ENCODE measurements around the gene NCOA4.
"Not testable (repeated sequence)": the region's sequence is repeated elsewhere in the genome, so short reads cannot be mapped to it uniquely, and the experiment has no call there.

Gene NCOA4

DNA sequence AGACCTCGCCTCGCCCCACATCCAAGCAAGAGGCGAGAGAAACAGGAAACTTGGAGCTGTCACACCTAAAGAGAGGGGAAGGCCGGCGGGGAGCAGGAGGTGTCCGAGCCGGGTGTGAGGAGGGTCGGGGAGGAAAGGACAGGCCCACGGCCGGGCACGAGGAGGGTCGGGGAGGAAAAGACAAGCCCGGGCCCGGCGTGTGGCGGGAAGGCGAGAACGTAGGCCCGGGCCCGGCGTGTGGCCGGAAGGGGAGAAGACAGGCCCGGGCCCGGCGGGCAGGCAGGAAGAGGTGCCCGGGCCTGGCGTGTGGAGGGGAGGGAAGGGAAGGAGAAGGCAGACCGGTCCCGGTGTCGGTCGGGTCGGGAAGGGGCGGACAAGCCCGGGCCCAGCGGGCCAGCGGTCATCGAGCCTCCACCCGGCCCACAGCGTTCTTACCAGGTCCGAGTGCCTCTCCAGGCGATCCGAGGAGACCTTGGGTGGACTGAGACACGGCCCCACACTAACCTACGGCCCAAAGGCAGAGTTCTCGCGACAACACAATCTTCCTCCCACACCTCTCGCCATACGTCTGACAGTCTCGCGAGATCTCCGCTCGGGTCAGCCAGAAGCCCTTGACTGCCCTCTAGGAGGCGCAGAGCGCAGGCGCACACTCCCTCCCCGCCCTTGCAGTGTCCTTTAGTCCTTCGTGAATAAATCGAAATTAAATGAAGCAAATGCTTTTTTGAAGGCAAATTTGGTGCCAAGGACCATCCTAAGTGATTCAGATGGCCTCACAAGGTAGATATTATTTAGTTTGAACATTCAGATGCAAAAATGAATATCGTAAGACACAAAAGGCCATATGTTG lies at the start of gene NCOA4:
Gene NCOA4, minus strand, starts transcription at position 533 of the 847 bp plus-strand sequence. CDS start 13,943 bp downstream, outside the sequence.
- DNase-seq = peak; percentile 90

DNA sequence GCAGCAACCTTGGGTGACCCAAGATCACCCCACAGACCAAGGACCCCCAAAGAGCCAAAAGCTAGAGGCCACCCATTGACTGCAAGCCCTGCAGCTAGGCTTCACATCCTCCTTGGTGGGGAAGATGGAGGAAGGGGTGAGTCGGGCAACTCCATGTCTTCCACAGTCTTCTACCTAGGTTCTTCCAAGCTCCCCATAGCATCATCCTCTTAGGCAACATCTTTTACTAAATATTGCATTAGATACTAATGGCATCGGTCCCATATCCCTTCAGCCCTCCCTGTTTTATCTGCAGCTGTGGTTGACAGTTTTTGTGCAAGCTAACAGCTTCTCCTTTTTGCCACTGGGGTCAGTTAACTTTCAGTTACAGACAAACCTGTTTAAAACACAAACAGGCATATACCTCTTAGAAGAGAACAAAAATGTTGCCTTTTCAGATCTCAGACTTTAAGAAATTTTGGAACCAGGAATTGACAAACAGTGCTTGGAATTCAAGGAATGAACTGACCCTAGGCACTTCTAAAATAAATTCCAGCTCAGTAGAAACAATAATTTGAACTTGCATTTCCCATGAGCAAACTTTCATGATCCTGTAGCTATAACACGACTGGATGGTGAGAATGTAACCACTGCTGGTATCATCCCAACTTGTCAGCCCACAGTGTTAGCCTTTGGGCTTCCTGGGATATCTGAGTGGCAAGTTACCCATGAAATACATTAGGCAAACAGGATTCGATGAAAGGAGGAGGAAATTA lies 49.6 kb upstream of the NCOA4 start:
- no peak for DNase-seq

DNA sequence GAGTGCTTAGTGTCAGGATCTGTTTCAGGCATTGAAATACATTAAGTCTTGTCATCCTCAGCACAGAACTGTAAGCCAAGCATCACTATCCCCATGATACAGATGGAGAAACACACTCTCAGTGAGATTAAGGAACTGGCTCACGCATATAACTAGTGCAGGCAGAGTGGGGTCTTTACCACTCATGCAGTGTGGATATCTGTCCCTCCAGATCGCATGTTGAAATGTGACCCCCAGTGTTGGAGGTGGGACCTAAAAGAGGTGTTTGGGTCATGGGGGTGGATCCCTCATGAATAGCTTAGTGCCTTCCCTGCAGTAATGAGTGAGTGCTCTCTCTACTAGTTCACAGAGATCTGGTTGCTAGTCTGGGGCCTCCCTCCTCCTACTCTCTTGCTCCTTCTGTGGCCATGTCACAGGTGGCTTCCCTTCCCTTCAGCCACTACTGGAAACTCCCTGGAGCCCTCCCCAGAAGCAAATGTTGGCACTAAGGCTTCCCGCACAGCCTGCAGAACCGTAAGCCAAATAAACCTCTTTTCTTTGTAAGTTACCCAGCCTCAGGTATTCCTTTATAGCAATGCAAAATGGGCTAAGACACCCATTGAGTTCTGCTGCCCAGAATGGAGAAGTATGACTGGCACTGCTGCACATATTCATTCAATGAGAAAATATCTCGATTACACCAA lies 47.4 kb upstream of the NCOA4 start:
- DNase-seq = no peak

DNA sequence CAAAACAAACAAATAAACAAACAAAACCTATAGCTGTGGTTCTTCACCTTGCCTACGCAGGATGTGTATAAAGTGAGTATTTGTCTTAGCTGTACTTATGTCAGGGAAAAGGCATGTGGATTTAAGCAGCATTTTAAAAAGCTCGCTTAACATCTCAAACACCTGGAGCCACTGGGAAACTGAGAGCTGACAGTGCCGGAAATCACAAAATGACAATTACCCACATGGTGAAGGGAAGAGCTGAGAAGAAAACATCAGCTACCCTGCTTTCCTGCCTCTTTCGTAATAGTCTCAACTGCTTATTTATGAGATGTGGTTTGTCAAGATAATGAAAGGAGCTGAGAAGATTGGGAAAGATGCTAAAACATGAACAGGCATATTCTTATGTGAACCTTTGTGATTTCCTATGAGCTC lies 46.7 kb upstream of the NCOA4 start:
- no peak for DNase-seq

DNA sequence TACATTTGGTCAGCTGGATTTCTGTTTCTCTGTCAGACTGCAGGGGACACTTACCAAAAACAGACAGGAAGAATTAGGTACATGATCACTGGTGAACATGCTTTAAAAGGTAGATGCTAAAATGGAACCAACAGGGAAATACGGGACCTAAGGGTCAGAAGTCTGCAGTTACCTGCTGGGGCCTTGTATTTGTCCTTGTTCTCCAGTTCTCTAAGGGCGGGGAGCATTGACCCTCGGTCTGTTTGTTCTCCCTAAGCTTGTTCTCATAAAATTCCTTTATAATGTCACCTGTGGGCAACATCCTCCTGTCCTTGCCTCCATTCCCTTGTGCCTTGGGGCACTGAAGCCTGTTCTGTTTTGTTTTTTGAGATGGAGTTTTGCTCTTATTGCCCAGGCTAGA lies 45.4 kb upstream of the NCOA4 start:
- DNase-seq = no peak

DNA sequence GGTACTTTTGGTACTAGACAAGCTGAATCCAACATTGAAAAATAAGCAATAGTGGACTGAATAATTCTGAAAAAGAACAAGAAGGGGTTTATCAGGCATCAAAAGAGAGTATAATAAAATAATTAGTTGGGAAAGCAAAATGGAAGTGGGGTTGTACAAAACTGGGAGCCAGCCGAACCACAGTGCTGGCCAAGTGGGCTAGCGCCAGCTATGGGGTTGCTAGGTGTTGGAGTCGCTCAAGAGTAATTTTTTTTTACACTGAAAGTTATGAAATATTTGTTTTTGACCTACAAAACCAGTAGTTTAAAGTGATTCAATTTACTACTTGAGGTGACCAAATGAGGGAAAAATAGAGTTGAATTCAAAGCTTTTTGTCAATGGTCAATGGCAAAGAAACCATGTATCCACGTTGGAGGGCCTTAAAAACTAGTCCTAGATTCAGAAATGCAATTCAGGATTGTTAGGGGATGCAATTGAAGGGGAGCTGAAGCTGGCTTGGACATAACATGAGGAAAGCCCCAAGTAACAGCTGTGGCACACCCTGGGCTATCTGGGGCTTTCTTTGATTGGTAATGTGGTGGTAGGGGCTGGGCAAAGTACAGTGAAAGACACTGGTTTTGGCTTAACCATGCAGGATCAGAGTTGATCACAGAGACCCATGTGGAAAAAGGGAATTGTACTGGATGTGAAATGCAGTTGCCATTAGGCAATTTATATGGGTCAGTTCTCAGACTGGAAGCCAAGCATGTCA lies 43.9 kb upstream of the NCOA4 start:
- no peak for DNase-seq

DNA sequence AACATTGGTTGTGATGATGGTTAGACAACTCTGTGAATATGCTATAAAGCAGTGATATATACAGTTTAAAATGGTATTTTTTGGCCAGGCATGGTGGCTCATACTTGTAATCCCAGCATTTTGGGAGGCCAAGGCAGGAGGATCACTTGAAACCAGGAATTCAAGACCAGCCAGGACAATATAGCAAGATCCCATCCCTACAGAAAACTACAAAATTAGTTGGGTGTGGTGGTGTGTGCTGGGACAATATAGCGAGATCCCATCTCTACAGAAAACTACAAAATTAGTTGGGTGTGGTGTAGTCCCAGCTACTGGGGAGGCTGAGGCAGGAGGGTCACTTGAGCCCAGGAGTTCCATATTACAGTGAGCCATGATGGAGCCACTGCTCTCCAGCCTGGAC lies 43.1 kb upstream of the NCOA4 start:
- no peak for DNase-seq

DNA sequence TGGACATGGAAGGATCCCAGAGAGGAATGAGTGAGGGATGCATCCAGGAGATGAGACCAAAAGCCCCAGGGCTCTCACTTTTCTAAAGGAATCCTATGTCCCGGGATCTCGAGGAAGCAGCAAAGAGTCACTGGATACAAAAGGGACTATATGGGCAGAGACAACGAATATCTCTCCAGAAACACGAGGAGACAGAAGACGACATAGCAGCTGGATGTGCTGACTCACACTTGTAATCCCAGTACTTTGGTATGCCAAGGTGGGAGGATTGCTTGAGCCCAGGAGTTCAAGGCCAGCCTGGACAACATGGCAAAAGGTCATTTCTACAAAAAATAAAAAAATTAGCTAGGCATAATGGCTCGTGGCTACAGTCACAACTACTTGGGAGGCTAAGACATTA lies 40.3 kb upstream of the NCOA4 start:
- DNase-seq = no peak

DNA sequence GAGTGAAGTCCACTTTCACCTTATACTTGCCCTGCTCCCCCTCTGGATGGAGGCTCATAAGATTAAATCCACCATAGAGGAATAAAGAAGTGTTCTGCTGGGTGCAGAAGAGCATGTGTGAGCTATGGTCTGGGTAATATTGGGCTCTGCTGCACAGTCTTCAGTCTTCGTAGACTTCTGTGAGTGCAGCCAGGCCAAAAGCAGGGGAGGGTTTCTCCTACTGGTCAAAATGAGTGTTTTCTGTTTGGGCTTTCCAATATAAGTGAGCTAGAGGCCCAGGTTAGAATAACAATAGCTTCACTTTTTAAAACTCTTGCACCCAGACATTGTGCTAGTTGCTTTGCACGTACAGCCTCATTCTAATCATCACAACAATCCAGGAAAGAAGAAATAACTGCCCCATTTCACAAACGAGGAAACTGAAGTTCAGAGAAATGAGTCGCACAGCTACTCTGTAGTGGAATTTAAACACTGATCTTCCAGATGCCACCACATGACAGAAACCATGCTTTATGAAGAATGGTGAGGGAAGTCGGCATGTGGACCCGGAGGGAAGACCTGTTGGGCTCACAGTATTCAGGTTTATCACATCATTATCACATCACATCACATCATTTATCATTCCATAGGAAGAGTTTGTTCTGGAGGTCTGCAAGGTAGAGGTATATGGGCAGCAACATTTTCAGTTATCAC lies 39.5 kb upstream of the NCOA4 start:
- no peak for DNase-seq

DNA sequence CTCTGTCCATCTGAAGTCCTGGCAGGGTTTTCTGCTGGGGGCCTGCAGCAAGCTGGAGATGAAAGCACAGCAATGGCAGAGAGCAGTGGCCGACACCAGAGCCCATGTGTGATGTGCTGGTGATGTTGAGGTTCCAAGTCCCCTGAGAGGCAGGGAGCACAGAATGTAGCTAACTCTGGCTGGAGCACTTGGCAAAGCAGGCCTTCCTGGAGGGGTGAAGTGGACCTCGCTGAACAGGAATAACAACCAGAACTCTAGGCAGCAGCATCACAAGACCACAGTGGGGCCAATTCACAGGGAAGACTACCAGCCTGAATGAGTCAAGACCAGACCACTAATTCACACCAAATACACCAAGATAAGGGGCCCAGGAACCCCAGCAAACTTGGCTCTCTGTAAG lies 38.5 kb upstream of the NCOA4 start:
- DNase-seq = no peak

DNA sequence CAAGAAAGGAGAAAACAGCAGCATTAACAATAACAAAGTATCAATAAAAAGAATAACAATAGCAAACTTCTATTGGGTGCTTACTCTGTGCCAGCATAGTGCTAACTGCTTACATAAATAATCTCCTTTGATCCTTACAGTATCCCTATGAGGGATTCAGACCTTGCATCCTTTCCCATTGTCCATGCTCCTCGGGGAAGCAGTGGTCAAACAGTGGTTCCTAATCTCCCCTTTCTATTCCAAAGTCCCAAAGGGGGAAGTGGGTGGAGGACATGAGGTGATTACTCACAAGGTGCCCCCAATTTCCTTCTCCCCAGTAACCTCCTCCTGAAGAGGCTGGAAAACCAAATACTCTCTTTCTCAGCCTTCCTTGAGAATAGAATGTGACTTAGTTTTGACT lies 37.7 kb upstream of the NCOA4 start:
- DNase-seq = no peak

DNA sequence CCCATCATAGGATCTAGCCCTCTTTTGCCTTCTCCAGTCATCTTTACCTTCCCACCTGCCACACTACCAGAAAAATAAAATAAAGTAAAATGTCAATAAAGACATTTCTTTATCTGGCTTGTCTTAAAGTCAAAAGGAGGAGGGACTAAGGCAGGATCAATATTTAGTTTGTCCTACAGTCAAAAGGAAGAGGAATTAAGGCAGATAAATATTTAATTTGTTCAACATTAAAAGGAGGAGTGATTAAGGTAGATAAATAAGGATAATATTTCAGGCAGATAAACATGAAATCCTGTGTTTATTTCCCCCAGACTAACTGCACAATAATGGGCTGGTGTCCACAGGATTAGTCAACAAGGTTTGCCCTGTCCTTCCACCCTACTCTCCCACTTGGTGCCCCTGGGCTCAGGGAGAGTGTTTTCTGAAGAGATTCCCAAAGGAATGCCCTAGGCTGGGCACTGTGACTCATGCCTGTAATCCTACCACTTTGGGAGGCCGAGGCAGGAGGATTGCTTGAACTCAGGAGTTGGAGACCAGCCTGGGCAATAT lies 33.9 kb upstream of the NCOA4 start:
- DNase-seq = no peak

DNA sequence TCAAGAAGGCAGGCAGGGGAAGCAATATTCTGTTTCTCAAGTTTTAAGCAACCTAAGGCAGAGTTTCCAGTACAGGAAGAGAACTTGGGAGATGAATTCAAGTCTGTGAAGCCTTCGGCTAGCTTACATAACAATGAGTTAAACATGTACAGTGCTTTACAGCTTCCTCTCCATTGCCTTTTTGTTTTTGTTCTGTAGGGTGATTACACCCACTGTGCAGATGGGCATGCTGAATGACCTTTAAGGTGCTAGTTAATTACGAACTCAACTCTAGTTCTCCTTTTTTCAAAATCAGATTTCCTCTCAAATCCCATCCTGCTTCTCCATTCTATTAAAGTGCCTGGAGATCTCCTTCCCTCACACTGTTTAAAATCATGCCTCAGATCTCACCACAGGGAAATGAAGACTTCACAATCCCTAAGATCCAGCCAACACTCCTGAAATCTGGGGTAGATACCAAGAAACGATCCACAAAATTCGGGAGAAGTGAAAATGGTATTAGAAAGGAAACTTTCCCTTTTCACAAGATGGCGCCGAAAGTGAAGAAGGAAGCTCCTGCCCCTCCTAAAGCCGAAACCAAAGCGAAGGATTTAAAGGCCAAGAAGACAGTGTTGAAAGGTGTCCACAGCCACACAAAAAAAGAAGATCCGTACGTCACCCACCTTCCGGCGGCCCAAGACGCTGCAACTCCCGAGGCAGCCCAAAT lies 32.5 kb upstream of the NCOA4 start:
- DNase-seq = no peak

DNA sequence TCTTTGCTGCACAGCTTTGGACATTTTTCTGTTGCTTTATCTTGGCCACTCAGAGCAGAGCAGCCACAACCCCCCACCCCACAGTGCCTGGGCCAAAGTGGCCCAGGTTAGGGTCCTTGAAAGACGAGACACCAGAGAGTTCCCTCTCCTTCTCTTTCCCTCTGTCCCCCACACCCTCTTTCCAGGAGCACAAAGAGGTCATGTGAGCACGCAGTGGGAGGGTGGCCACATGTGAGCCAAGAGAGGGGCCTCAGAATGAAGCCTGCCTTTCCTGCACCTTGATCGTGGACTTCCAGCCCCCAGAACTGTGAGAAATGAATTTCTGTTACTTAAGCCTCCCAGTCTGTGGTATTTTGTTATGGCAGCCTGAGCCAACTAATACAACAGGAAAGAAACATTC lies 30.3 kb upstream of the NCOA4 start:
- no peak for DNase-seq

DNA sequence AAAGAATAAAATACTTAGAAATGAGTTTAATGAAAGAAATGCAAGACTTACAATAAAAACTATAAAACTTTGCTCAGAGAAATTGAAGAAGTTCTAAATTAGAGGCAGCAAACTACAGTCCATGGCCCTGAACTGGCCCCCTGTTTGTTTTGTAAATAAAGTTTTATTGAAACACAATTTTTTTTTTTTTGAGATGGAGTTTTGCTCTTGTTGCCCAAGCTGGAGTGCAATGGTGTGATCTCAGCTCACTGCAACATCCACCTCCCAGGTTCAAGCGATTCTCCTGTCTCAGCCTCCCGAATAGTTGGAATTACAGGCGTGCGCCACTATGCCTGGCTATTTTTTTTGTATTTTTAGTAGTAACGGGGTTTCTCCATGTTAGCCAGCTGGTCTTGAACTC lies 27.5 kb upstream of the NCOA4 start:
- DNase-seq = not testable (repeated sequence)

DNA sequence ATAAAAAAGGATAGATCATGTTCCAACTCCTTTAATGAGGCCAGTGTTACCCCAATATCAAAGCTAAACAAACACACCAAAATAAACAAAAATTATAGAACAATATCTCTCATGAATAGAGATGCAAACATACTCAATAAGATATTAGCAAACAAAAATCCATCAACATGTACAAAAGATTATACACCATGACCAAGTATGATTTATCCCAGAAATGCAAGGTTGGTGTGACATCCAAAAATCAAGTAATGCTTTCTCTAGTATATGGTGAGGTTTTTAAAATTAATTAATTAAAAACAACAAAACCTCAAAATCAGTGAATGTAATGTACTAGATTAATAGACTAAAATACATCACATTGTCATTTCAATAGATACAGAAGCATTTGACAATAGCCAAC lies 26.6 kb upstream of the NCOA4 start:
- DNase-seq = no peak

DNA sequence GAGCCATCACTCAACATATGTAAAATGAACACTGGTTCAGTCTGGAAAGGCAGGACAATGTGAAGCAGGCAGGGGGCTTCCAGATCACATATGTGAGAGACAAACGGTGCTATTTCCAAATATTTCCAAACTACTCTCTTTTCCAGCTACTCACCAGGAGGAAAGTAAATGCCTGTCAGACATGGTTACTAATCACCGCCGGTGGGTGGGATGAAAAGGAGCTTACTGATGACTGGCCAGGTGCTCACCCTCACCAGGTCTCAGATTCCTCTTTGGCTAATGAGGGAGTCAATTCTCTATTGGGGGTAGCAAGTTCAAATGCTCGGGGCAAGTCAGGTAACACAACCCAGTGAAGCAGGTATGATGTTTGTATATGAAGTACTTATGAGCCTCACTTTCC lies 25.3 kb upstream of the NCOA4 start:
- no peak for DNase-seq

DNA sequence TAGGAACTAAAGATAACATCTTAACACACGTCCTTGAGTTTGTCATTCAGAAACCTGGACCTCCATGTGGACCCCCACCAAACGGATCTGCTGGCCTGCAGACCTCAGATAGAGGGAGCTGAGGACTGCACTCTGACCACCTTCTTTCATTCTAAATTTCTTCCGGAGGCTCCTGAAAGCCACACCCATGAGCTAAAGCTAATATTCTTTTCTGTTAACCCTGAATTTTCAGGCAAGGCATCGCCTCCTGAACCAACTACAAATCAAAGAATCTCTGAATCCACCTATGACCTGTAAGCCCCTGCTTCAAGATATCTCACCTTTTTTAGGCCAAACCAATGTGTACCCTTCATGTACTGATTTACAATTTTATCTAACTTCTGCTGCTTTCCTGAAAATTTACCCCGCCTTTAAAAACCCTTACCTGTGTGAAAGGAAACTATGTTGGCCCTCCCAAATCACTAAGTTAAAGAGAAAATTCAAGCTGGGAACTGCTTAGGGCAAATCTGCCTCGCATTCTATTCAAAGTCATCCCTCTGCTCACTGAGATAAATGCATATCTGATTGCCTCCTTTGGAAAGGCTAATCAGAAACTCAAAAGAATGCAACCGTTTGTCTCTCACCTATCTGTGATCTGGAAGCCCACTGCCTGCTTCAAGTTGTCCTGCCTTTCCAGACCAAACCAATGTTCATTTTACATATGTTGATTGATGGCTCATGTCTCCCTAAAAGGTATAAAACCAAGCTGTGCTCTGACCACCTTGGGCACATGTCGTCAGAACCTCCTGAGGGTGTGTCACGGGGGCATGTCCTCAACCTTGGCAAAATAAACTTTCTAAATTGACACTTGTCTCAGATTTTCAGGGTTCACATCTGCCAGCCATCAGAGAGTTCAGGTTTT lies 23.4 kb upstream of the NCOA4 start:
- DNase-seq = no peak

DNA sequence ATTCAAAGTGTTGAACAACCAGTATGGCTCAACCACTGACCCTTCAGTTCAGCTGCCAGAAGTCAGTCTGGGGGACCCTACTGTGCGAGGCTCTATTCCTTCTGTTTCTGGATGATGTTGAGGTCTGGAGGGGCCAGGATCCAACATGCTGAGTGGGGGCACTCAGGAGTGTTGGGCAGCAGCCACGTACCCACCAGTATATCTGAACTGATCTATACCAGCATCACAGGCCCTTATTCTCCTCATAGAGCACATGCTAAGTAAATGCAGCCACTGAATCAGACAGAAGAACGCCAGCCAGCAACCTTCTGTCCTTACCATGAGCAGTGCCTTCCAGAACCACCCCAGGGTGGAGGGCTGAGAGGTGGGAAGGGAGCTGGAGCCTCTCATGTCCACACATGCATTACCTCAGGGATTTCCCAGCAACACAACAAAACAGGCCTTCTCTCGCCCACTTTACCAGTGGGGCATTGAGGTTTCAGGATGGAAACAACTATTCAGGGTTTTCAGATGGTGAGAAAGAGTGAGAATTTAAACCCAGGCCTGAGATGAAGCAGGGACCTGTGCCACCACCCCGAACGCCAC lies 22.5 kb upstream of the NCOA4 start:
- DNase-seq = no peak

Measured in activated effector memory CD4-positive, alpha-beta T cell treated with Interleukin-2 at 50 U/mL for 16 hours (primary cell).